Heart right ventricle (tissue), 16 donors: ENCODE data around the gene NRGN. TPM values are rescaled to one million over a fixed set of nuclear protein-coding genes. Genes with fewer than 3 reads are reported as not detected.

Experiments used
- ATAC-seq, 8 donors: fragments of 200-7000 bp; cut with Tn5 transposase; one replicate each; pipeline ENCODE4 v1.9.1; 2020; ENCODE audit warnings: mild to moderate bottlenecking in 8 of 8, moderate library complexity in 8 of 8, moderate number of reproducible peaks in 1 of 8
- DNase-seq, 2 donors: peaks; one replicate each; pipeline ENCODE4 v3.0.0-alpha.2; 2020
- H3K27ac ChIP-seq, 10 donors: fragments of 200-600 bp; sonication (generic) in 2 of 10; one replicate each; pipeline versions ENCODE4 v1.5.0 to v1.8.0; 2020 to 2022; ENCODE audit warnings: mild to moderate bottlenecking in 3 of 10
- H3K27me3 ChIP-seq, 7 donors: fragments of 200-600 bp; one replicate each; pipeline ENCODE4 v1.8.0; 2021 to 2022; ENCODE audit warnings: mild to moderate bottlenecking in 2 of 7
- H3K36me3 ChIP-seq, 9 donors: fragments of 200-600 bp; sonication (generic) in 1 of 9; one replicate each; pipeline versions ENCODE4 v1.5.0 to v1.8.0; 2020 to 2022; ENCODE audit warnings: mild to moderate bottlenecking in 2 of 9
- H3K4me1 ChIP-seq, 9 donors: fragments of 200-600 bp; sonication (generic) in 1 of 9; one replicate each; pipeline versions ENCODE4 v1.5.0 to v1.8.0; 2020 to 2022; ENCODE audit warnings: mild to moderate bottlenecking in 4 of 9
- H3K4me3 ChIP-seq, 10 donors: fragments of 200-600 bp; sonication (generic) in 2 of 10; one replicate each; pipeline versions ENCODE4 v1.5.0 to v1.8.0; 2020 to 2022; ENCODE audit warnings: mild to moderate bottlenecking in 7 of 10, moderate library complexity in 2 of 10
- H3K9me3 ChIP-seq, 11 donors: fragments of 200-600 bp in 10 of 11; sonication (generic) in 2 of 11; one replicate each; pipeline versions ENCODE4 v1.5.0 to v1.8.0; 2013 to 2022; ENCODE audit warnings: mild to moderate bottlenecking in 2 of 11, control low read depth in 1 of 11, moderate library complexity in 1 of 11
- CTCF ChIP-seq, 9 donors: fragments of 200-600 bp; sonication (generic) in 2 of 9; IDR thresholded peaks; one replicate each; pipeline versions ENCODE4 v1.5.0 to v1.8.0; 2021 to 2022; ENCODE audit warnings: antibody characterized with exemption in 9 of 9, mild to moderate bottlenecking in 5 of 9, moderate library complexity in 1 of 9
- WGBS, 2 donors: extraction: QIAGEN DNeasy Blood & Tissue Kit; methylation state at CpG; one replicate each; pipeline ENCODE4 v1.1.7; 2013; ENCODE audit warnings: inconsistent platforms in 1 of 2; 5-methylcytosine and 5-hydroxymethylcytosine counted together
- intact Hi-C, 10 donors: fragments of 100-400 bp; cut with DNase I; formaldehyde crosslinking; loops; one replicate each; pipeline versions ENCODE4 v1.11.1 to v1.14.2; 2022
- polyA plus RNA-seq, 2 donors: library from polyadenylated mRNA; stranded (reverse); fragments of 200-250 nt; gene quantifications; one replicate each; pipeline ENCODE4 v1.2.3, GENCODE V29; 2013
- total RNA-seq, 10 donors: library from RNA; stranded (reverse); fragmentation: NEBNext Ultra II Directional in 3 of 10; extraction: Animal tissue kit (Norgen Biotek cat#: 25700) in 3 of 10; gene quantifications; one replicate each; pipeline versions ENCODE4 v1.2.1 to v1.2.4, GENCODE V29; 2021 to 2023
- donor health status: Arrhythmogenic right ventricular cardiomyopathy.
- donor health status: ischemic (EF 13 %, LVEDD 7.1; RV severe dilation, severe dysfunction).
- donor health status: healthy with polysubstance abuse.
- donor health status: DM: no; HTN: yes; CAD: no.
- donor health status: DM: no; HTN: no; CAD: no.
- donor health status: ischemic (EF 25% LVEDD 6.9; RV normal size, moderate dysfunction).
- donor health status: ischemic (EF 25% LVEDD 5.7; RV mildly dilated, moderate dysfunction).
- donor health status: healthy.
- donor health status: DM: yes; HTN: yes; CAD: no.
- donor health status: Ischemic cardiomyopathy.
- donor health status: ischemic (EF 35%, LVEDD 5.7; RV mildly dilated, moderate dysfunction).
- donor health status: nonischemic (EF 11% LVEDD 7.7; RV severe dilation, severe dysfunction).
- donor health status: DM: yes; HTN: yes; CAD: no.
- donor health status: PGD.
- donor health status: ischemic (EF 29% LVEDD 5.4; RV normal size, mild dysfunction).
- donor health status: nonischemic (EF 23%, LVEDD 6.1; RV moderate dilation, normal function).

The NRGN gene
- total and polyA plus RNA-seq, 12 donors: 1.5 to 26.0 (median 5.2) TPM

- peak overlapping the region in 9 of 10 donors; percentile 31 to 73 (median 52) for H3K27ac ChIP-seq
- TF ChIP-seq CTCF (IDR thresholded peaks at IDR 0.05): no peak
- WGBS, 2 donors: 42 to 60% methylated on average over 14 of the region's 14 CpGs
- peak in 2 of 8 donors; percentile 14 to 22 for ATAC-seq
- peaks cover 3 to 74% (median 59%) of the 10 kb centered on the region in 9 donors for H3K4me1 ChIP-seq
- H3K9me3 ChIP-seq: no peaks in the 10 kb centered on the region
- H3K4me3 ChIP-seq: peak overlapping the region in 3 of 10 donors; percentile 53 to 66 (median 53)
- peaks cover 0 to 86% (median 76%) of the 10 kb centered on the region in 7 donors for H3K27me3 ChIP-seq
- no peak for DNase-seq
- intact Hi-C loops: loop anchor here in 1 of 10 donors (10.0 kb wide), 1 partner anchor 83 kb away; no protein-coding TSS in a partner anchor
- peaks cover 0 to 14% (median 4%) of the 10 kb centered on the region in 9 donors for H3K36me3 ChIP-seq
These were observed 7.8 kb downstream of the NRGN start for GRCh38 chr11:124747406-124748099.

DNA sequence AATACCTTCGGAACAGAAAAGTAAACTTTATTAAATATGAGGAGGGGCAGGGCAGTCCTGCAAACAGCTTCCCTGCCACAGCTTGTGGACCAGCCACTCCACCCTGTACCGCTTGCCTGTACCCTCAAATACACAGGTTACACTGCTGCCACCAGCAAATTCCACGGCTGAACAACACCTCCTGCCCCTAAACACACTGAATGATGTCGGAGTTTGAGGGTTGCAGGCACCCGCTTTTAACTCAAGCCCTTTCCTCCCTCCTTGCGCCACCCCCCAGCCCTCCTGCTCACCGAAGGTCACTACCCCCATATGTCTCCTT lies 8.3 kb downstream of the NRGN start:
- intact Hi-C loops: loop anchor here in 1 of 10 donors (10.0 kb wide), 1 partner anchor 83 kb away; no protein-coding TSS in a partner anchor
- H3K27ac ChIP-seq: peak overlapping the region in 7 of 10 donors; percentile 32 to 73 (median 46)
- H3K36me3 ChIP-seq: peaks cover 0 to 19% (median 5%) of the 10 kb centered on the region in 9 donors
- TF ChIP-seq CTCF (IDR thresholded peaks at IDR 0.05): no peak
- ATAC-seq: peak in 1 of 8 donors; percentile 4
- no peak for DNase-seq
- 38 to 45% methylated on average over 7 of the region's 7 CpGs for WGBS, 2 donors
- H3K4me1 ChIP-seq: peaks cover 3 to 79% (median 64%) of the 10 kb centered on the region in 9 donors
- H3K4me3 ChIP-seq: no peak overlapping the region
- H3K9me3 ChIP-seq: no peaks in the 10 kb centered on the region
- peaks cover 0 to 84% (median 74%) of the 10 kb centered on the region in 7 donors for H3K27me3 ChIP-seq

- Histone ChIP-seq H3K27ac (peak overlapping the region in 8 of 10 donors; percentile 10 to 73 (median 45)), H3K4me1 (peaks cover 3 to 86% (median 71%) of the 10 kb centered on the region in 9 donors), H3K4me3 (no peak overlapping the region), H3K36me3 (peaks cover 0 to 26% (median 6%) of the 10 kb centered on the region in 9 donors), H3K9me3 (no peaks in the 10 kb centered on the region), H3K27me3 (peaks cover 0 to 79% (median 74%) of the 10 kb centered on the region in 7 donors)
- WGBS, 2 donors: 25 to 27% methylated on average over 12 of the region's 12 CpGs
- intact Hi-C loops: loop anchor here in 1 of 10 donors (10.0 kb wide), 1 partner anchor 84 kb away; no protein-coding TSS in a partner anchor
- ATAC-seq: peak in 3 of 8 donors; percentile 6 to 9 (median 8)
- no peak for TF ChIP-seq CTCF (IDR thresholded peaks at IDR 0.05)
- no peak for DNase-seq
These were observed 9.0 kb downstream of the NRGN start for GRCh38 chr11:124748481-124749343.

GRCh38 chr11:124749912-124750311 lies 10.2 kb downstream of the NRGN start:
- Histone ChIP-seq H3K4me3 (no peak overlapping the region), H3K4me1 (peaks cover 4 to 98% (median 72%) of the 10 kb centered on the region in 9 donors), H3K27ac (peak overlapping the region in 1 of 10 donors; percentile 73), H3K36me3 (peaks cover 0 to 38% (median 6%) of the 10 kb centered on the region in 9 donors), H3K27me3 (peaks cover 0 to 70% (median 62%) of the 10 kb centered on the region in 7 donors), H3K9me3 (no peaks in the 10 kb centered on the region)
- intact Hi-C loops: loop anchor here in 1 of 10 donors (10.0 kb wide), 1 partner anchor 85 kb away; no protein-coding TSS in a partner anchor
- DNase-seq: no peak
- 61 to 72% methylated on average over 1 of the region's 1 CpG for WGBS, 2 donors
- ATAC-seq: no peak
- TF ChIP-seq CTCF (IDR thresholded peaks at IDR 0.05): no peak
